Activated CD8-positive, alpha-beta memory T cell treated with anti-CD3 and anti-CD28 coated beads, Interleukin-2, amount 50 U/mL, for 24 hours (primary cell): Measurements from ENCODE around the gene SLC25A22.

Experiments used
- DNase-seq: peaks from one replicate; pipeline ENCODE4 v3.0.0-alpha.2; 2020; ENCODE audit errors: extremely low read depth

Gene SLC25A22

GRCh38 chr11:771617-772204 is 26.4 kb downstream of the SLC25A22 start:
- no peak for DNase-seq

- no peak for DNase-seq
These were observed 27.2 kb downstream of the SLC25A22 start for GRCh38 chr11:770642-771616.

GRCh38 chr11:769887-770641 is 28.0 kb downstream of the SLC25A22 start:
- no peak for DNase-seq

- no peak for DNase-seq
These were observed 30.8 kb downstream of the SLC25A22 start for GRCh38 chr11:767238-767637.

GRCh38 chr11:766936-767210 is 31.2 kb downstream of the SLC25A22 start:
- no peak for DNase-seq

- DNase-seq, result no peak
These were observed 31.8 kb downstream of the SLC25A22 start for GRCh38 chr11:766106-766935.

- DNase-seq, result no peak
These were observed 32.3 kb downstream of the SLC25A22 start for GRCh38 chr11:765802-766091.

- DNase-seq, result no peak
These were observed 32.9 kb downstream of the SLC25A22 start for GRCh38 chr11:765025-765801.

- no peak for DNase-seq
These were observed 33.6 kb downstream of the SLC25A22 start for GRCh38 chr11:764322-765024.

- DNase-seq, result no peak
These were observed 34.3 kb downstream of the SLC25A22 start for GRCh38 chr11:763549-764321.

GRCh38 chr11:763073-763463 is 35.0 kb downstream of the SLC25A22 start:
- no peak for DNase-seq

- DNase-seq, result no peak
These were observed 35.5 kb downstream of the SLC25A22 start for GRCh38 chr11:762421-763072.

GRCh38 chr11:761526-762108 is 36.5 kb downstream of the SLC25A22 start:
- DNase-seq, result no peak

- DNase-seq, result no peak
These were observed 37.8 kb downstream of the SLC25A22 start for GRCh38 chr11:760236-760635.

GRCh38 chr11:749731-750130 is 48.4 kb downstream of the SLC25A22 start:
- no peak for DNase-seq

- DNase-seq, result no peak
These were observed 50.1 kb downstream of the SLC25A22 start for GRCh38 chr11:748007-748359.

GRCh38 chr11:747158-748006 is 50.7 kb downstream of the SLC25A22 start, which contains the start of gene TALDO1:
Gene TALDO1, plus strand, starts transcription at chr11:747464. Its CDS starts 18 bp downstream, at chr11:747482.
- peak; percentile 54 for DNase-seq
